Measurements from ENCODE around the gene ABCB1.
A peak's percentile ranks its signal among the peaks of the same experiment; 100 is the strongest.
"Not testable (repeated sequence)": the region's sequence is repeated elsewhere in the genome, so short reads cannot be mapped to it uniquely, and the experiment has no call there.

The ABCB1 gene

DNA sequence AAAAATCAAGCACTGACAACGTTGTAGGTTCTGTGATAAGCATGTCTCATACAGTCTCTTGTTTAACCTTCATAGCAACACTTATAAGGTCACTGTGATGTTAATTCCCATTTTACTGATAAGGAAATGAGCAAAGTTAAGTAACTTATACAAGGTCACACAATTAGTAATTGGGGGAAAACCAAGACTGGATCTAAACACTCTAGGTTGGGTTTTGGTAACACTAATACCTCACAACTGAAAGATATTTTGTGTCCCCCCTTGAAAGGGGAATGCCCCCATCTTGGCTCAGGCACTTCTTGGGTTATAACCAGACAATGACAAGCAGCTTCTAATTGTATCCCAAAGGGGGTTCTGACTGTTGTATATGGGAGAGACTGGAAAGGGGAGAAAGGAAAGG, 89.2 kb downstream of the ABCB1 start:
- DNase-seq, result no peak

DNA sequence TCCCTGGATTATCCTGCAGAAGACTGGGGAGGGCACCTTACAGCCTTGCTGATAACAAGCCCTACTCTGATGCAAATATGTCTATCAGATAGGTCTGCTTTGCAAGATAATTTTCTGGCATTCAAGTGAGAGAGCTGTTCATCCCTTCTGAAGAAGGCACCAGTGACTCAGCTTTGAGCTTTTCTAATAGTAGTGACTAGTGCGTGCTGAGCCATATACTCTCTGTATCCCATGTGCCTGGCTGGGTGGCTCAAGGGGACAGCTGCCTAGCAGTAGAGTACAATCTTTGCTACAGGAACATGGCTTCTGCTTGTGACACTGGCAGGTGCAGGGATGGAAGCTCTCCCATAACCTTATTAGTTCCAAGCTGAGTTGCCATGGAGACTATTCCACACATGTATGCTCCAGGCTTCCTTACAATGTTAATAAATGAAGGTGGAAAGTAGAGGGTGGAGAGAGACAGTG, 90.2 kb downstream of the ABCB1 start:
- DNase-seq, result no peak

GRCh38 chr7:87507446-87507845, 93.2 kb downstream of the ABCB1 start:
- DNase-seq, result no peak

DNA sequence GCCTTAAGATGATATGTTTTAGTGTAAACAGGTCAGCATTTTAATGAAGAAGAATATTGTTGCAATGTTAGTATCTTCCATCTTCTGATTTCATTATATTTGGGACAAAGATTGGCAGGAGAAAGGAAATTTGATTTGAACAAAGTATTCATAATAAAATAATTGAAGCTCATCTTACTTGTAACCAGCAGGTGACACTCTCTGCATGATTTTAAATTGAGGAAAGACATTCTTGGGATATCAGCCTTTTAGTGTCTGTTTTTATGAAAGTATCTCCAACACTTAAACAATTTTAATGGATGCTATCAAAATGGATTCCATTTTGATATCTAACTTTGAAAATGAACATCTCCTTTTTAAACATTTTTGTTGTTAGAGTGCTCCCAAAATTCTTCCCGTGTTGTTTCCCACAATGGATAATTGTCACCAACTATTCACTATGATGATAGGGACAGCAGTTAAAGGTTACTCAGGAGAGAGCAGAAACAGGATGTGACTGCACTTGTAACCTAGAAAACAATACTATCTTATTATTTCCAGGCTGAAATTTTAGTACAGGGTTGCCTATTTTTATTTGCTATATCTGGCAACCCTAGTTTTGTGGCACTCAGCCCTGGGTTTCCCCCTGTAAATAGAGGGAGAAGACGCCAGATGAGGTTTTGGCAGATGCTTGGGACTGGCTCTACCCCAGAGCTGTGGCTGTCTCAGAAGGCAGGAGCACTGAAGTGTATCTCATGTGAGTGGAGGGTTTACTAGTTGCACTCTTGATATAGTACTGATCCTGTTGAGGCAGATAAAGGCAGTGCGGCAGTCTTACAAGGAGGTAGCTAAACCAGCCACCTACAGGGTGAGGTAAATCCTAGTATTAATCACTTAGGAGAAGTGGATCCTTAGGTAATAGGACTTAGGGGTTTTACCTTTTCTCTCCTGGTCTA, 94.2 kb downstream of the ABCB1 start:
- peak; percentile 7 for DNase-seq

DNA sequence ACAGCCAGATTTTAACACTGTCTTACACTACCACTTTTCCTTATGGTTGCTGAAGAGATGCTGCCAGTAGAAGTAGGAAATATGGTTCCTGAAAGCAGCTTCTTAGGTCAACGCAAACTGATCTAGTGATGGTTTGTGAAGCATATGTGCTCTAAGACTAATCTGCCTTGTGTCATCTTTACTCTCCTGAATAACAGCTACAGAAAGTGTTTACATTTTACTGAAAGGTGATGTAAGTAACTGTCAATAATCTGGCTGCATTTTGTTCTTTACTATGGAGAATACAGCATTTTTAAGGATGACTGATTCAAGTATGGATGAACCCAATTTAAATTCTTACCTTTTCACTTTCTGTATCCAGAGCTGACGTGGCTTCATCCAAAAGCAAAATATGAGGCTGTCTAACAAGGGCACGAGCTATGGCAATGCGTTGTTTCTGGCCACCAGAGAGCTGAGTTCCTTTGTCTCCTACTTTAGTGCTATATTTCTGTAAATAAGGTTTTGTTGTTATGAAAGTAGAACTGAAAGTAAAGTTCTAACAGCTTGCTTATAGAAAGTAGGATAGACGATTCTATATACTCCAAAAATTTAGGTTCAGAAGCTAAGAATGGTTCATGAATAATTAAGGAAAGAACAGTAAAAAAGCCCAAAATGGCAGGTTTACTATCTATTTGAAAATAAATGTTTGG, 95.0 kb downstream of the ABCB1 start:
- DNase-seq, result no peak

DNA sequence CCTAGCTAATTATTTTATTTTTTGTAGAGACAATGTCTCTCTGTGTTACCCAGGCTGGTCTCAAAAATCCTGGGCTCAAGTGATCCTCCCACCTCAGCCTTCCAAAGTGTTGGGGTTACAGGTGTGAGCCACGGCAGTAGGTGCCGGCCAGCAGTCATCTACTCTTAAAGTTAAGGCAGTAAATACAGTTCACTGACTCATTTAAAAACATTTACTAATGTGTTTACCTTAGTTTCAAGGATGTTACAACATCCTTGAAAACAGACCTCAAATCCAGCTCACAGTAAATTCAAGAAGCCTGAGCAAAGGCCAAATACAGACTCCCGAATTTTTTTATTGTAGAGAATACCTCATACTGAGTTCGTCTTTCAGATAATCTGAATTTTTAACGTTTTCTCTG, 95.6 kb downstream of the ABCB1 start:
- DNase-seq, result no peak

DNA sequence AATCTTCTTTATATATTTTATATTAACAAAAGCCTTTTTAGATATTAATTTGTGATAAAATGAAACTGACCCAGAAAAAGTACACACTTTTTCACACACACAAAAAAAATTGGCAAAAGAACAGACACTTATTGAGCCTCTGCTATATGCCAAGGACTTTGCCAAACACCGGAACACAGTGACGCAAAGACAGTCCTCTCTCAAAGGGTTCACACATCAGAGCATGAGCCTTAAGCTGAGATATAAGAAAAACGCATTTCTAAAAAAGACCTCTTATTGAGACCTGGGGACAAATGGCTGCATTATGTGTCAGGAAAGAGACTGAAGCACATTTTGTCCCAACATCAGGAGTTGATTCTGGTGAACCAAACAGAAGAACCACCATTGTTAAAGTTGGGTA, 101.2 kb downstream of the ABCB1 start:
- no peak for DNase-seq

DNA sequence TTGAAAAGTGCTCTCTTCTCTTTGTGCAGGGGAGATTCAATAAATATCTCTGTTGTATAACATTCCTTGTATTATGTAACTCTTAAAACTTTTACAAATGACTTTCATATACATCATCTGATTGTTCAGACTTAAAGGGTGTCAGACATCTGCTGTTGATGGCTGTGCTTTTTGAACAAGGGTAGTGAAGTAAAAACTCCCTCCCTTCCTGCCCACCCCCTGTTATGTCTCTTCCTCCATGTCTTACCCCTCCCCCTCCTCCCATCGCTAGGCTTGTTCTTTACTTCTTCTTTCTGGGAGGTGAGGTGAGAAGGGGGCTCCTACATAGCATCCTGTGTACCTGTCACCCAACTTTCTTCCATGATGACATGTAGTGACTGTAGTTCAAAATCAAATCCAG, 101.8 kb downstream of the ABCB1 start:
- DNase-seq, result no peak

DNA sequence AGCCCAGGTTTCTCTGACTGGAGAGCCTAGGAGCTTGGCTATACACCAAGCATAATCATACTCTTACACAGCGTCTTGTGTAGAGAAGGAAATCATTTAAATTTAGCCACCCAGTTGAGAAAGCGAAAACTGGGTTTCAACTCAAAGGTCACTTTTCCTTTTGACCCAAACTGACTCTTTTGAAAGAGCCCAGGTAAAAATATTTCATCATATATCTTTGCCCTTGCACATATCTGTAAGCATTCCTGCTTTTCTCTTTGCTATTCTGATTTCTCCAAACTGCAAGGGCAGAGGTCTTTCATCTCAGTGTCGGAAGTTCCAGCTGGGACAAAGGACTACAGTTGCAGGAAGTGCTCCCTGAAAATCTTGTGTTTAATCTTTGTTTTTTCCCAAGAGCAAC, 103.2 kb downstream of the ABCB1 start:
- no peak for DNase-seq

- DNase-seq, result no peak
Observed at GRCh38 chr7:87495366-87495765, 105.3 kb downstream of the ABCB1 start.

GRCh38 chr7:87494454-87494853, 106.2 kb downstream of the ABCB1 start:
- DNase-seq, result no peak

DNA sequence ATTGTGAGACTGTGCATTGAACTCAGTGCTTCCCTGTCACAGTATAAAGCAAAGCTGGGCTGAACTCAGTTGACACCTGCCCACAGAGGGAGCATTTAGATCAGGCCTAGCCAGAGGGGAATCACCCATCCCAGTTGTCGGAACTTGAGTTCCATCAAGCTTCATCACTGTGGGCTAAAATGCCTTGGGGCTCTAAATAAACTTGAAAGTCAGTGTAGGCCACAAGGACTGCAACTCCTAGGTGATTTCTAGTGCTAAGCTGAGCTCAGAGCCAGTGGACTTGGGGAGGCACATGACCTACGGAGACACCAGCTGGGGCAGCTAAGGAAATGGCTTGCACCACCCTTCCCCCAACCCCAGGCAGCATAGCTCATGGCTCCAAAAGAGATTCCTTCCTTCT, 117.6 kb downstream of the ABCB1 start:
- no peak for DNase-seq

GRCh38 chr7:87482115-87482514, 118.6 kb downstream of the ABCB1 start:
- DNase-seq, result no peak

- DNase-seq, result no peak
Observed at GRCh38 chr7:87480386-87480785, 120.3 kb downstream of the ABCB1 start.

- no peak for DNase-seq
Observed at GRCh38 chr7:87479951-87480350, 120.7 kb downstream of the ABCB1 start.

DNA sequence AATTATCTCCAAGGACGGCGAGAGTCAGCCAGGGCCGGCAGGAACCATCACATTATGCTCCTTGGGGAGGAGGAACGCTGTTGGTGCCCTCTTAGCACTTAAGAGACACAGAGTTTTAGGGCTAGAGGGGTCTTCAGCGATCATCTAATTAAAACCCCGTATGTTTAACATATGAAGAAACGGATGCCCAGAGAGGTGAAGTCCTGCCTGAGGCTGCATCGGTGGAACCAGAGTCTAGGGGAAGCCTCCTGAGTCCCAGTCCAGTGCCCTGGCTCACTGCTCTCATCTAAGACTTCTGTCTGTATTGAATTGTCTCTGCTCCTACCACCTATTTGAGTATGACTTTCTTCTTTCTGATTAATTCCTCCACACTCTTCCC, 124.5 kb downstream of the ABCB1 start:
- no peak for DNase-seq

- DNase-seq, result no peak
Observed at GRCh38 chr7:87475359-87476178, 125.1 kb downstream of the ABCB1 start, which contains the start of gene ABCB4. ABCB4 (minus strand) TSS chr7:87475680; CDS start chr7:87475465, 215 bp downstream.

GRCh38 chr7:87474533-87475358, 125.9 kb downstream of the ABCB1 start:
- DNase-seq, result peak; percentile 16

- no peak for DNase-seq
Observed at GRCh38 chr7:87473986-87474385, 126.7 kb downstream of the ABCB1 start.

- no peak for DNase-seq
Observed at GRCh38 chr7:87473192-87473591, 127.5 kb downstream of the ABCB1 start.

DNA sequence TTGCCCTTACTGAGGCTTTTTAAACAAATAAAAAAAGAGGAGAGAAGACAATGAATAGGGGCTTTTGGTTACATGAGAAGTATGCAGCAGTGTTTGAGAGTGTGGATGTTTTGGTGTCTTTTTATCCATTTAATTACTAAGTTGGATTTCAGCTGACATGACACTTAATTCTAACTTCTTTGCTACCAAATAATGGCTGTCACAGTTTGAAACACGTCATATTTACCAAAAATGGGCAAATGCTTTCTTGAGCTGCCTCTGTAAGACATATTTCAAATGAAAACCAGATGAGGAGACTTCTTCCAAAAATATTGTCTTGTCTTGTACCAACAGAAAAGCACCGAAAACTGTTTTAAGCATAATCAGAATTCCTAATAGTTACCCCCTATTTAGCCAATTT, 129.2 kb downstream of the ABCB1 start:
- no peak for DNase-seq

DNA sequence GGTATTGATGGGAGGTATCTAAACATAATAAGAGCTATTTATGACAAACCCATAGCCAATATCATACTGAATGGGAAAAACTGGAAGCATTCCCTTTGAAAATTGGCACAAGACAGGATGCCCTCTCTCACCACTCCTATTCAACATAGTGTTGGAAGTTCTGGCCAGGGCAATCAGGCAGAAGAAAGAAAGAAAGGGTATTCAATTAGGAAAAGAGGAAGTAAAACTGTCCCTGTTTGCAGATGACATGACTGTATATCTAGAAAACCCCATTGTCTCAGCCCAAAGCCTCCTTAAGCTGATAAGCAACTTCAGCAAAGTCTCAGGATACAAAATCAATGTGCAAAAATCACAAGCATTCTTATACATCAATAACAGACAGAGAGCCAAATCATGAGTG, 131.5 kb downstream of the ABCB1 start:
- DNase-seq, result not testable (repeated sequence)

Measured in CD4-positive, alpha-beta T cell treated with Interleukin-12 subunit alpha and Interleukin-12 subunit beta, for 1 hour (primary cell).